Measurements from ENCODE around the gene TBC1D25. TPM values are rescaled to one million over a fixed set of nuclear protein-coding genes. Genes with fewer than 3 reads are reported as not detected.

TBC1D25 gene
- total and polyA plus RNA-seq, 2 of the 4 experiments (the other 2 are of a cell fraction) = 11.3 to 15.9 TPM

DNA sequence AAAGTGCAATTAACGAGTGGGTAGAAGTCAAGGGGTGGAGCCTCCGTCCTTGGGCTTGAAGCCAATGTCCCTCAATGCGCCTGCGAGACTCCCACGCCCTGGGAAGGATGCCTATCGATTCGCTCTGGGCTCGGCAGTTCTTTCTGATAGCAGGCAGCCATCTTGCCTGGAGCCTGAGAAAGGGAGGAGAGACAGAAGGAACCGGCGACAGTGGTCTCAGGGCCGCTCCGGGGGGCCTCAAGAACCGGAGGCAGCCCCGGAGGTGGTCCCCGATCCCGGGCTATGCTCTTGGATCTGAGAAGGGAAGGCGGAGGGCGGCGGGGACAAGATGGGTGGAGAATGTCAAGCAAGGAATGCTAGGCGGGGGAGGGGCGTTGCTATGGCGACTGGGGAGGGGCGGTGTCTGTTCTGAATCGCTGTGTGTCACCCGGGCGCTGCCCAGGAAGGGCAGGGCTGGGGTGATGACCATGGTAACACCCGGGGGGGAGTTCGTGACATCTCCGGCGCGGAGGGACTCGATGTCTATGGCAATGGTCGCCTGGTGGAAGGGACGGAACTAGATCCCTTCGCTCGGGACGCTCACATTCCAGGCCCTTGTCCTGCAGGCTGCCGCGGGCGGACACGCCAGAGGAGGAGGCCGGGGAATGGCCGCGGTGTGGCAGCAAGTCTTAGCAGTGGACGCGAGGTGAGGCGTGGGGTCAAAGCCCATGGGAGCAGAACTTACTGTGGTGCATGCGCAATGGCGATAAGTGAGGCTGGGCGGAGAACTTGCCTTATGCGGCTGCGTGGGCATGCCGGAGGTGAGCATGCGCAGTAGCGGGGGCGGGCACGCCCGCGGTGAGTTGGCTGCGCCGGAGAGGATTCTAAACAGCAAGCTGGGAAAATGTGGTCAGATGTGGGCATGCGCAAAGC lies 58.1 kb downstream of the TBC1D25 start, which contains the start of gene WDR13:
TSS of gene WDR13 (plus strand) at position 140 of the 912 bp plus-strand sequence. CDS start at position 645, 505 bp downstream.
- Histone ChIP-seq H3K18ac (ENCODE audit: low read depth, low read length) (peak within 1 kb of the TSS; percentile 78), H2BK15ac (ENCODE audit: low read depth, low read length) (no peak within 1 kb of the TSS), H3K36me3 (ENCODE audit: control insufficient read depth, insufficient read depth, low read length) (peaks cover 16% of the 10 kb centered on the region; the same call in 1 of the 2 replicates), H3K4me1 (ENCODE audit: control insufficient read depth, insufficient read depth, low read length) (0 out of 2 replicates have a peak, but pooled peaks cover 1% of the 10 kb centered on the region), H3K4ac (ENCODE audit: low read depth, low read length) (peak within 1 kb of the TSS; percentile 100), H3K27ac (ENCODE audit: insufficient read depth, low read length) (peak within 1 kb of the TSS; percentile 99), H4K20me1 (ENCODE audit: insufficient read depth, low read length) (no peaks in the 10 kb centered on the region), H3K14ac (replicated peaks; ENCODE audit: low read depth, low read length) (peak within 1 kb of the TSS; percentile 100), H3K79me1 (ENCODE audit: low read depth in 1 of 2, low read length in 2 of 2) (peaks cover 3 to 10% of the 10 kb centered on the region in 2 experiments; a peak in 2 of 4 replicates), H3K4me2 (ENCODE audit: low read depth, low read length) (peak within 1 kb of the TSS; percentile 93), H2BK120ac (ENCODE audit: low read depth, low read length) (peak within 1 kb of the TSS; percentile 91), H3K23ac (ENCODE audit: low read depth, low read length) (peak within 1 kb of the TSS; percentile 93), H2BK5ac (ENCODE audit: low read depth, low read length, poor library complexity, severe bottlenecking) (peak within 1 kb of the TSS; percentile 100), H4K5ac (ENCODE audit: low read depth, low read length) (peak within 1 kb of the TSS; percentile 89), H4K91ac (ENCODE audit: insufficient read depth, low read depth, low read length) (peak within 1 kb of the TSS; percentile 97), H4K8ac (ENCODE audit: low read depth in 2 of 2, low read length in 2 of 2) (peak within 1 kb of the TSS; percentile 75 to 99), H2AFZ (replicated peaks; ENCODE audit: low read length, poor library complexity) (peak within 1 kb of the TSS; percentile 96), H2BK20ac (ENCODE audit: low read depth, low read length) (peak within 1 kb of the TSS; percentile 39; the same call in 1 of the 2 replicates), H3K27me3 (ENCODE audit: control insufficient read depth, insufficient read depth, low read length) (no peaks in the 10 kb centered on the region), H3K9ac (ENCODE audit: low read depth, low read length) (peak within 1 kb of the TSS; percentile 93), H2AK5ac (ENCODE audit: low read depth, low read length) (peak within 1 kb of the TSS; percentile 97), H2AK9ac (replicated peaks; ENCODE audit: low read depth, low read length, poor library complexity) (peak within 1 kb of the TSS; percentile 100), H3K4me3 (ENCODE audit: insufficient read depth, low read depth, low read length) (peak within 1 kb of the TSS; percentile 62), H3K9me1 (ENCODE audit: insufficient read depth, low read length) (no peaks in the 10 kb centered on the region), H3K56ac (ENCODE audit: extremely low read depth, insufficient read depth, low read length) (peak within 1 kb of the TSS; percentile 91), H3K9me3 (ENCODE audit: control insufficient read depth, insufficient read depth, low read length) (no peaks in the 10 kb centered on the region)
- ChIA-PET CTCF (interaction anchor here (0.6 kb wide), 3 partner anchors 24 to 910 kb away, joined by 3 to 10 read pairs (median 9); no protein-coding TSS in a partner anchor), POLR2A (ENCODE audit: unreplicated experiment) (interaction anchor here (0.5 kb wide), 1 partner anchor 138 kb away, joined by 3 read pairs; no protein-coding TSS in a partner anchor)
- TF ChIP-seq RAD21 (IDR thresholded peaks at IDR 0.05; ENCODE audit: low read length) (no peak), POLR2A (IDR thresholded peaks at IDR 0.05; ENCODE audit: low read depth, low read length) (peak; percentile 65; the same call in 1 of the 2 replicates), RCOR1 (IDR thresholded peaks at IDR 0.05; ENCODE audit: insufficient replicate concordance, low read length) (no peak)
- dilution Hi-C loops (cut with HindIII; ENCODE audit: low sequenced_read_pairs, unreplicated experiment) = no loop called here
- BruUV-seq (replicated peaks) = no TSS peak
- DNase-seq (peak; percentile 93), ATAC-seq (ENCODE audit: low read depth) (peak; percentile 93)
- WGBS, 2 experiments (ENCODE audit: extremely low coverage in 2 of 2, insufficient read length in 1 of 2) = 39% methylated on average over 27 of the region's 62 CpGs; no CpG with 5 or more reads in 1 of the 2 experiments
- intact Hi-C loops (cut with micrococcal nuclease) = no loop called here
- in situ Hi-C loops (cut with MboI; ENCODE audit: low sequenced_read_pairs) = no loop called here

All from IMR-90 (cell line).